ENCODE data around the gene LPP. TPM values are rescaled to one million over a fixed set of nuclear protein-coding genes. Genes with fewer than 3 reads are reported as not detected.

LPP gene
- polyA plus RNA-seq, 1 experiment = 60.0 TPM

DNA sequence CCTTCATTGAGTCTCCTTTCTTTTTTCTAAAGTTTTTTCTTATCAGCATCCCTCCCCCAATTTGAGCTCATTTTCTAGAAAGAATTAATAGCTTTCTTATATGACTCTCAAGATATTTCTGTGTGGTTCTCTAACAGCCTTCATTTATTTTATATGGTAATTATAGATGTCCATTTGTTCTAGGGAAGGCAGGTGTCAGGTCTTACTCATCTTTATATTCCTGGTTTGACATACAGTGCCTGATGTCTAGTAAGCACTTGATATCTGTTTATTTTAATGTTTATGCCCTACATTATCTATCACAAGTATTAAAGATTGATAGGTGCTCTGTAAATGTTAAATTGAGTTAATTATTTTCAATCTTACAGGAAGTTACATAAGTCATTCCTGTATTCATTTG, 591.1 kb downstream of the LPP start:
- Histone ChIP-seq H3K27me3 (ENCODE audit: control insufficient read depth, insufficient read depth, low read length) (no peaks in the 10 kb centered on the region), H3K36me3 (ENCODE audit: control insufficient read depth, insufficient read depth, low read length) (no peaks in the 10 kb centered on the region), H3K4me3 (ENCODE audit: low read depth, low read length) (no peak overlapping the region)
- DNase-seq (ENCODE audit: low read depth) = no peak
- CTCF ChIA-PET = interaction anchor here (1.2 kb wide), 2 partner anchors 10 kb away, joined by 3 to 4 read pairs; no protein-coding TSS in a partner anchor
- POLR2A ChIA-PET = no interaction called here
- TF ChIP-seq, protein P1, sequence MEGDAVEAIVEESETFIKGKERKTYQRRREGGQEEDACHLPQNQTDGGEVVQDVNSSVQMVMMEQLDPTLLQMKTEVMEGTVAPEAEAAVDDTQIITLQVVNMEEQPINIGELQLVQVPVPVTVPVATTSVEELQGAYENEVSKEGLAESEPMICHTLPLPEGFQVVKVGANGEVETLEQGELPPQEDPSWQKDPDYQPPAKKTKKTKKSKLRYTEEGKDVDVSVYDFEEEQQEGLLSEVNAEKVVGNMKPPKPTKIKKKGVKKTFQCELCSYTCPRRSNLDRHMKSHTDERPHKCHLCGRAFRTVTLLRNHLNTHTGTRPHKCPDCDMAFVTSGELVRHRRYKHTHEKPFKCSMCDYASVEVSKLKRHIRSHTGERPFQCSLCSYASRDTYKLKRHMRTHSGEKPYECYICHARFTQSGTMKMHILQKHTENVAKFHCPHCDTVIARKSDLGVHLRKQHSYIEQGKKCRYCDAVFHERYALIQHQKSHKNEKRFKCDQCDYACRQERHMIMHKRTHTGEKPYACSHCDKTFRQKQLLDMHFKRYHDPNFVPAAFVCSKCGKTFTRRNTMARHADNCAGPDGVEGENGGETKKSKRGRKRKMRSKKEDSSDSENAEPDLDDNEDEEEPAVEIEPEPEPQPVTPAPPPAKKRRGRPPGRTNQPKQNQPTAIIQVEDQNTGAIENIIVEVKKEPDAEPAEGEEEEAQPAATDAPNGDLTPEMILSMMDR (IDR thresholded peaks at IDR 0.05; ENCODE audit: insufficient read depth, low read depth, low read length) = no peak

DNA sequence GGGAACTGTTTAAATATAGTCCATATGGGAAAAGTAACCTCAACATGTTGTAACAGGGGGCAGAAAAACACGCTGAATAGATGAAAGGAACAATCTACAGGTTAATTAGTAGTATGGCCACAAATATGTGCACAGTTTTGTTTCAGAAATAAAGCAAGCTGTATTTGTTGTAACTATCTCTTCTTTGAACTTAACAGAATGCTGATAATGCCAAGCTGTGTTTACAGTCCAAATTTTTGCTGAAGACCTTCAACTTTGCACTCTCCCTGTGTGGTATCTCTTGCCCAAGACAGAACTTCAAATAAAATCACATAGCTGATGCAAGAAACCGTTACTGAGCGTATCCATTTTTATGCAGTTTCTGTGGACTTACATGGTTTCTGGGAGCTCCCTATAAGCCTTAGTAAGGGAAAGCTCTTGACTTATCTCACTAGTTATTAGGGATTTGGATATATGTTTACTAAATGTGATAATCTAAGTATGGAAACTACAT, 592.4 kb downstream of the LPP start:
- ChIA-PET CTCF (interaction anchor here (1.4 kb wide), 1 partner anchor 209 kb away, joined by 4 read pairs; no protein-coding TSS in a partner anchor), POLR2A (interaction anchor here (0.6 kb wide), 1 partner anchor 95 kb away, joined by 3 read pairs; no protein-coding TSS in a partner anchor)
- no peak for DNase-seq (ENCODE audit: low read depth)
- Histone ChIP-seq H3K36me3 (ENCODE audit: control insufficient read depth, insufficient read depth, low read length) (no peaks in the 10 kb centered on the region), H3K27me3 (ENCODE audit: control insufficient read depth, insufficient read depth, low read length) (no peaks in the 10 kb centered on the region), H3K4me3 (ENCODE audit: low read depth, low read length) (no peak overlapping the region)
- TF ChIP-seq, protein P1 (IDR thresholded peaks at IDR 0.05; ENCODE audit: insufficient read depth, low read depth, low read length) = no peak

DNA sequence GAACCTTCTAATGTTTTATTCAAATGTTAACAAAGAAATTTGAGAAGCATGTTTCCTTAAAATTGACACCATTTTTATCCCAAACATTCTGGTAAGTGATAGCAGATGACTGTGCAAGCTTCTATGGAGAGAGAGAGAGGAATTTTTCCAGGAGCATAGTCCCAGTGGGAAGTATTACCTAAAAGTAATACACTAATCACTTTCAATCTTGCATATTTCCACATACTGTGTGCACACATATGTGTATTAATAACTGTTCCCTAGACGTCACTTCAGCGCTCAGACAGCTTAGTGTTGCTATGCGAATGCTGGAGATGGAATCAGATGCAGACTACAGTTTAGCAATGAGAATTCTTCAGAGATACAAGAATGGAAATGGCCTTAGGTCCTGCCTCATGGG, 593.5 kb downstream of the LPP start:
- ChIA-PET POLR2A (no interaction called here), CTCF (interaction anchor here (1.4 kb wide), 1 partner anchor 207 kb away, joined by 4 read pairs; no protein-coding TSS in a partner anchor)
- Histone ChIP-seq H3K4me3 (ENCODE audit: low read depth, low read length) (no peak overlapping the region), H3K27me3 (ENCODE audit: control insufficient read depth, insufficient read depth, low read length) (no peaks in the 10 kb centered on the region), H3K36me3 (ENCODE audit: control insufficient read depth, insufficient read depth, low read length) (no peaks in the 10 kb centered on the region)
- no peak for DNase-seq (ENCODE audit: low read depth)
- TF ChIP-seq, protein P1 (IDR thresholded peaks at IDR 0.05; ENCODE audit: insufficient read depth, low read depth, low read length) = no peak

DNA sequence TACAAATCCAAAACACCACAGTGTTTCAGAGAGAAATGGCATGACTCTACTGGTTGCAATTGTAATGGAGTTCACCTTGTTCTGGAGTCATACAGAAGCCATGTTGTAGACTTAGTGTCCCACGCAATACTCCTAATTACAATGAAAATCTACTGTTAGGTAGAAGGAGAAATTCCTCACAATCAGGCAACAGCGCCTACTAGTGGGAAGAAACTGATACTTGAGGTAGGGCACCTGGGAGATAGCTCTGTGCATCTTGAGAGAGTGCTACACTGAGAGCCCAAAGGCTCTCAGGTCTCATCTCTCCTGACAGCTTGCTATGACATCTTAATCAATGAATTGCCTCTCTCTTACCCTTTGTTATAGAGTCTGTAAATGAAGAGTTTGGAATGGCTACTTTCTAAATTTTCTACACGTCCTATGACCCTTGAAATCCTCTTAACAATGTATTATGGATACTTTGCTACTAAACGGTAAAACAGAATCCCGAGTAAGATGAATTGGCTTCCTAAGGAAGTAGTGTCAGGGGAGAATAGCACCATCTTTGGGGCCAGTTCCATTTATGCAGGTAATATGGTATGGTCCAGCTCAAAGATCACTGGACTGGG, 595.2 kb downstream of the LPP start:
- Histone ChIP-seq H3K4me3 (ENCODE audit: low read depth, low read length) (no peak overlapping the region), H3K36me3 (ENCODE audit: control insufficient read depth, insufficient read depth, low read length) (no peaks in the 10 kb centered on the region), H3K27me3 (ENCODE audit: control insufficient read depth, insufficient read depth, low read length) (no peaks in the 10 kb centered on the region)
- CTCF ChIA-PET = interaction anchor here (0.9 kb wide), 1 partner anchor 31 kb away, joined by 3 read pairs; no protein-coding TSS in a partner anchor
- TF ChIP-seq, protein P1 (IDR thresholded peaks at IDR 0.05; ENCODE audit: insufficient read depth, low read depth, low read length) = peak; percentile 35; the same call in 1 of the 2 replicates
- no peak for DNase-seq (ENCODE audit: low read depth)
- POLR2A ChIA-PET = no interaction called here

DNA sequence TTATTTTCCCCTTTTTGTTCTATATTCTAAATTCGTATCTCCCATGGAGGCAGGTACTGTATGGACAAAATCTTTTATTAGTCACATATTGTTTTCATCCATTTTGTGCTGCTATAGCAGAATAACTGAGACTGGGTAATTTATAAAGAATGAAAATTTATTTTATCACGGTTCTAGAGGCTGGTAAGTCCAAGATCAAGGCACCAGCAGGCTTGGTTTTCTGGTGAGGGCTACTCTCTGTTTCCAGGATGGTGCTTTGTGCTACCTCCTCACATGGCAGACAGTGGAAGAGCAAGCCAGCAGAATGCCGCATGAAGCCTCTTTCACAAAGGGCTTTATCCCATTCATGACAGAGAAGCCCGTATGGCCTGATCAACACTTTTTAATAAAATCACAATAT, 595.9 kb downstream of the LPP start:
- Histone ChIP-seq H3K27me3 (ENCODE audit: control insufficient read depth, insufficient read depth, low read length) (no peaks in the 10 kb centered on the region), H3K4me3 (ENCODE audit: low read depth, low read length) (no peak overlapping the region), H3K36me3 (ENCODE audit: control insufficient read depth, insufficient read depth, low read length) (no peaks in the 10 kb centered on the region)
- CTCF ChIA-PET = no interaction called here
- DNase-seq (ENCODE audit: low read depth) = no peak
- POLR2A ChIA-PET = no interaction called here
- TF ChIP-seq, protein P1 (IDR thresholded peaks at IDR 0.05; ENCODE audit: insufficient read depth, low read depth, low read length) = no peak
